ENCODE results near the gene EXOC4.

DNA sequence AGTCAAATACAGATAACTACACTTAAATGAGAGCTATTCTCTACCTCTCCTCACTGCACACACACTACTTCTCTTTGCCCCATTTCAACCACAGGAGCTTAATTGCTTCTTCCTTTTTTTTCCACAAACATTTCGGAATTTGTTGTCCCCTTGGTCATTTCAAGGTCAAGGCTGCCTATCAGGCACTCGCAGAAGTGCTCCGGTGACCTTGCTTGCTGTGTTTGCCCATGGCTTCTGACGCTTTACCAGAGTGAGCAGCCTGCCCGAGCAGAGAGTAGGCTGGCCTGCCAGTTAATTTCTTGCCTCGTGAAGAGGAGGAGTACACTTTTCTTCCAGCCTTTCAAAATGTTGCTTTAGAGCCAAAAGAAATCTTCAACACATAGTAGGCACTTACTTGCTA lies 577.2 kb downstream of the EXOC4 start:
- no peak for TF ChIP-seq EZH2 (IDR thresholded peaks at IDR 0.05; ENCODE audit: insufficient read depth, poor library complexity, severe bottlenecking)
- TF ChIP-seq EZH2phosphoT487 (IDR thresholded peaks at IDR 0.05; ENCODE audit: insufficient read depth, low read depth) = no peak
